GM19463 (cell line): Measurements from ENCODE around the gene GOSR1.
"Not testable (repeated sequence)": the region's sequence is repeated elsewhere in the genome, so short reads cannot be mapped to it uniquely, and the experiment has no call there.

ENCODE experiments used
- ATAC-seq: cut with Tn5 transposase; IDR thresholded peaks from one replicate; pipeline ENCODE4 v1.9.1; 2021; ENCODE audit warnings: mild to moderate bottlenecking, moderate library complexity; ENCODE audit not compliant: unreplicated experiment

GOSR1 gene

DNA sequence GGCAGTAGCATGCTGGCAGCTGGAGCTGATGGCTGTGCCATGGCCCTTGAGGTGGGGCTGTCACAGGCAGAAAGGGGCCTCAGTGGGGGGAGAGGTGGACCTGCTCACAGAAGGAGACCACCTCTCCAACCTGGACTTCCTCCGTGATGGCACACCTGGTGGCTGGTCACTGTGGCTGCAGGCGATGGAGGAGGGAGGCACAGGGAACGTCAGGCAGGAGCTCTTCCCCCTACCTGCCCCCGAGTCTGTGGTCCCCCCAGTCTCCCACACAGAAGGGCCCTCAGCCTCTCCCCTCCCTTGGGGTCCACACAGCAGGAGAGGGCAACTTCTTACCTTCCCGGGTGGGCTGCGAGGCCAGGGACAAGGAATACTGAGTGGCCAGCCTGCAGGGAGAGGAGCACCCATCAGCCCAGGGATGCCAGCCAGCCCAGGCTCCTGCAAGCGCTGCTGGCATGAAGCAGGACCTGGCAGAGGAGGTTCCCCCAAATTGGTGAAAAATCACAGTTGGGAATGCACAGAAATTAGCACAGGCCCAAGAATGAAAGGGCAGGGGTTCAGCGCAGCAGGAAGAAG lies 96.5 kb downstream of the GOSR1 start:
- no peak for ATAC-seq

DNA sequence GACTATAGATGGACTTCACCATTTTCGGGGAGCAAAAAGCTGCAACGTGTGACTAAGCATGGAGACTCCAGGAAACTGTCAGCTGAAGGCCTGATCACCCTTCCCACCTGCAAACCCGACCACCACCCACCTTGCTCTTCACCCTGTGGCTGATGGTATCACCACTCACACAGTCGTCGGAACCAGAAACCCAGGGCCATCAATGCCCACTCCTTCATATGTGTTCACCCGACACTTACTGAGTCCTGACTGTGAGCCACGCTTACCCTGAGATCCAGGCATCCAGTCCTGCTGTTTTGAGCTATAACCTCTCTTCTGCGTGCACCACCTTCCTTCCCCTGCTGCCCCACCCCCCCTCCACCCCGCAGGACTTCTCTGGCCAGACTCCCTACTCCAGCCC lies 97.1 kb downstream of the GOSR1 start:
- ATAC-seq: not testable (repeated sequence)

GRCh38 chr17:30574806-30575205 lies 97.6 kb downstream of the GOSR1 start:
- not testable (repeated sequence) for ATAC-seq

GRCh38 chr17:30575648-30576325 lies 98.6 kb downstream of the GOSR1 start:
- not testable (repeated sequence) for ATAC-seq

GRCh38 chr17:30576326-30576861 lies 99.2 kb downstream of the GOSR1 start:
- ATAC-seq: no peak
